PFSK-1 (cell line): ENCODE results near the gene NCOA7.

Source experiments
- FOXP2 ChIP-seq: optimal IDR thresholded peaks from 2 replicates; pipeline ENCODE3; 2011; ENCODE audit warnings: borderline replicate concordance, control low read depth, inconsistent platforms; ENCODE audit not compliant: insufficient read depth; ENCODE audit errors: extremely low read length, extremely low read depth
- POLR2AphosphoS5 ChIP-seq: IDR thresholded peaks from 2 replicates; pipeline ENCODE4 v1.6.1; 2012; ENCODE audit warnings: low read depth, mild to moderate bottlenecking, control low read depth, low read length, moderate library complexity
- REST ChIP-seq, 2 experiments: IDR thresholded peaks; 2 replicates each; pipeline versions ENCODE4 v1.6.1 to v1.8.0; 2011 to 2012; ENCODE audit warnings: low read depth in 2 of 2, low read length in 2 of 2, control low read depth in 1 of 2, inconsistent platforms in 1 of 2, mild to moderate bottlenecking in 1 of 2, moderate library complexity in 1 of 2; ENCODE audit not compliant: insufficient read depth in 1 of 2
- SIN3A ChIP-seq: IDR thresholded peaks from 2 replicates; pipeline ENCODE4 v1.6.1; 2012; ENCODE audit warnings: mild to moderate bottlenecking, low read length, moderate library complexity, borderline replicate concordance; ENCODE audit not compliant: insufficient read depth
- TAF1 ChIP-seq: IDR thresholded peaks from 2 replicates; pipeline ENCODE4 v1.6.1; 2012; ENCODE audit warnings: low read length, control low read depth, borderline replicate concordance; ENCODE audit not compliant: insufficient read depth

The NCOA7 gene

DNA sequence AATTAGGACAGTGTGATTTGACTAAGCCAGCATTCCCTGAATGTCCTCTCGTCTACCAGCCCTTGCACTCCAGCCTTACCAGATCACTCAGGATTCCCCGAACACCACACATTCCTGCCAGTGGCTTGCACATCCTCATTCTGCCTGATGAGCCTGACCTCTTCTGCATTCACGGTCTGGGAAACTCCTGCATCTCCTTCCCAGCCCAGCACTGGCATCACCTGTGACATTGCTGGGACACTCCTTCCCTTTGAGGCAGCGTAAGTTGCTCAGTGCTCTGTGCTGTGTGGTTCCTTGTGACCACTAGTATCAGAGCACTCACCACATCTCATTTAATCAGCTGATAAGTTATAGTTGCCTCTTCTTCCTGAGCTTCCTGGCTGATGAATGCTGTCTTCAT lies 17.3 kb downstream of the NCOA7 start:
- TF ChIP-seq TAF1, result no peak
- TF ChIP-seq FOXP2, result no peak
- TF ChIP-seq REST (IDR thresholded peaks at IDR 0.05; ENCODE audit: insufficient read depth in 1 of 2, low read depth in 2 of 2, low read length in 2 of 2), result no peak
- no peak for TF ChIP-seq SIN3A
- no peak for TF ChIP-seq POLR2AphosphoS5

- TF ChIP-seq FOXP2, result no peak
- no peak for TF ChIP-seq POLR2AphosphoS5
- TF ChIP-seq SIN3A, result no peak
- no peak for TF ChIP-seq REST (IDR thresholded peaks at IDR 0.05; ENCODE audit: insufficient read depth in 1 of 2, low read depth in 2 of 2, low read length in 2 of 2)
- TF ChIP-seq TAF1, result no peak
Observed at GRCh38 chr6:125808591-125808990, 17.8 kb downstream of the NCOA7 start.

DNA sequence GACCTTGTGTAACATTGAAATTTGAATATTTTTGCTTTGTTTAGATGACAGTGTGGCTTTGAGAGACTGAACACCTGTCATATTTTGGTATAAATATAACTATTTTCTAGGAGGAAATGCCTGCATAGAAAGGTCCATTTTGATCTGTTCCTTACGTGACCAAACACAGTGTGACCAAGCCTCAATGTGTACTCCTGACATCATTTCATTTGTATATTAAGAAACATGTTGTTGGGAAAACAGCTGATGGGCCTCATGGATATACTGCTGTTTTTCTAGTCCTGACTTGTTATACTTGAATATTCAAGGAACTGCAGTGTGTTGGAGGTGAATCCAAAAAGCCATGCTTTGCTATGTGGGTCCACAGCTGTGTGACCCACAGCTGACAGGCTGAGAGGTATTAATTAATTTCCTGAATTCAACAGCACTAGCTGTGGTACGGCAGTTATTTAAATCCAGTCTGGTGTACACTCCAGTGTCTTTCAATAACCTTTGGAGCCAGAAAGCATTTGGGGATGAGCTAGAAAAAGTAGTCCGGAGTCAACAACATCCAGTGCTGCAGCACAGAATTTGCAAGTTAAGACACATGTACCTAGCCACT lies 18.9 kb downstream of the NCOA7 start:
- no peak for TF ChIP-seq SIN3A
- no peak for TF ChIP-seq FOXP2
- TF ChIP-seq TAF1, result no peak
- no peak for TF ChIP-seq REST (IDR thresholded peaks at IDR 0.05; ENCODE audit: insufficient read depth in 1 of 2, low read depth in 2 of 2, low read length in 2 of 2)
- TF ChIP-seq POLR2AphosphoS5, result no peak

- no peak for TF ChIP-seq TAF1
- no peak for TF ChIP-seq REST (IDR thresholded peaks at IDR 0.05; ENCODE audit: insufficient read depth in 1 of 2, low read depth in 2 of 2, low read length in 2 of 2)
- TF ChIP-seq FOXP2, result no peak
Observed at GRCh38 chr6:125810445-125810844, 19.7 kb downstream of the NCOA7 start.

GRCh38 chr6:125811259-125811658 lies 20.5 kb downstream of the NCOA7 start:
- TF ChIP-seq SIN3A, result no peak
- TF ChIP-seq TAF1, result no peak
- no peak for TF ChIP-seq POLR2AphosphoS5
- no peak for TF ChIP-seq REST (IDR thresholded peaks at IDR 0.05; ENCODE audit: insufficient read depth in 1 of 2, low read depth in 2 of 2, low read length in 2 of 2)
- no peak for TF ChIP-seq FOXP2
